HepG2 (cell line): ENCODE results near the gene SNAI3. TPM values are rescaled to one million over a fixed set of nuclear protein-coding genes. Genes with fewer than 3 reads are reported as not detected.

Source experiments
- ATAC-seq: fragments of 200-7000 bp; cut with Tn5 transposase; 3 replicates; pipeline ENCODE4 v1.9.1; 2020; ENCODE audit warnings: mild to moderate bottlenecking, moderate library complexity
- BruUV-seq: library from RNA; stranded (reverse); fragments of 400-500 nt; replicated peaks from 2 replicates; lab custom pipeline; 2021; lab: Mats Ljungman, UMichigan
- CTCF ChIA-PET: fragments of 300-600 bp; formaldehyde crosslinking; extraction: SDS; loops from one replicate; lab custom pipeline; 2021; ENCODE audit warnings: low total read pairs, inconsistent platforms, low intra/inter-chr PET ratio; lab: Yijun Ruan, JAX
- POLR2A ChIA-PET: fragments of 350-600 bp; sonication (Branson Sonifier 250); formaldehyde crosslinking; loops from one replicate; lab custom pipeline; 2020; ENCODE audit warnings: antibody characterized with exemption, inconsistent platforms; lab: Yijun Ruan, JAX
- DNase-seq: peaks from one replicate; pipeline ENCODE4 v3.0.0-alpha.2; 2015; ENCODE audit warnings: low spot score
- FAIRE-seq: peaks from 3 replicates; lab custom pipeline; 2011; peaks lifted over from hg19 to GRCh38; lab: Jason Lieb, UNC
- H2AFZ ChIP-seq: one replicate; pipeline ENCODE4 v1.6.1; 2011; ENCODE audit warnings: low read length, inconsistent platforms
- H3K27ac ChIP-seq: fragments of 300-600 bp; 3 replicates; pipeline ENCODE4 v1.8.0; 2011; ENCODE audit warnings: mixed run types, mild to moderate bottlenecking, mixed read lengths, low read length, inconsistent platforms; ENCODE audit not compliant: insufficient read depth; ENCODE audit errors: extremely low read length
- H3K27me3 ChIP-seq, 2 experiments: fragments of 200-600 bp in 1 of 2; 2 replicates in 1 of 2; 3 replicates in 1 of 2; pipeline versions ENCODE4 v1.6.0 to v1.8.0; 2011; ENCODE audit warnings: low read length in 2 of 2, mild to moderate bottlenecking in 2 of 2, moderate library complexity in 2 of 2, inconsistent platforms in 1 of 2; ENCODE audit not compliant: insufficient read depth in 2 of 2, control insufficient read depth in 1 of 2
- H3K36me3 ChIP-seq, 2 experiments: fragments of 200-600 bp in 1 of 2; replicated peaks in 1 of 2; 2 replicates in 1 of 2; 3 replicates in 1 of 2; pipeline versions ENCODE4 v1.5.1 to v1.8.0; 2011; ENCODE audit warnings: low read length in 2 of 2, inconsistent platforms in 1 of 2; ENCODE audit not compliant: insufficient read depth in 2 of 2, control insufficient read depth in 1 of 2
- H3K4me1 ChIP-seq: 2 replicates; pipeline ENCODE4 v1.5.1; 2012; ENCODE audit warnings: low read length, inconsistent platforms; ENCODE audit not compliant: insufficient read depth
- H3K4me2 ChIP-seq: 2 replicates; pipeline ENCODE4 v1.6.0; 2011; ENCODE audit warnings: low read depth, low read length, inconsistent platforms
- H3K4me3 ChIP-seq, 3 experiments: fragments of 200-600 bp in 1 of 3; sonication (generic), shearing (Covaris generic) in 1 of 3; replicated peaks in 1 of 3; 2 replicates each; pipeline ENCODE4 v1.5.1; 2011 to 2016; ENCODE audit warnings: low read length in 3 of 3, inconsistent platforms in 2 of 3, low read depth in 2 of 3, mild to moderate bottlenecking in 2 of 3, control low read depth in 1 of 3, mixed read lengths in 1 of 3; ENCODE audit not compliant: insufficient read depth in 1 of 3
- H3K79me2 ChIP-seq: one replicate; pipeline ENCODE4 v1.6.1; 2011; ENCODE audit warnings: low read length, inconsistent platforms; ENCODE audit not compliant: insufficient read depth
- H3K9ac ChIP-seq: 2 replicates; pipeline ENCODE4 v1.6.0; 2011; ENCODE audit warnings: mild to moderate bottlenecking, low read depth, low read length, inconsistent platforms; ENCODE audit not compliant: insufficient read depth
- H3K9me3 ChIP-seq: 2 replicates; pipeline ENCODE4 v1.5.1; 2012; ENCODE audit warnings: mild to moderate bottlenecking, low read length
- H4K20me1 ChIP-seq: 2 replicates; pipeline ENCODE4 v1.6.0; 2011; ENCODE audit warnings: inconsistent platforms, mild to moderate bottlenecking, low read length, moderate library complexity; ENCODE audit not compliant: insufficient read depth
- ELF1 ChIP-seq: sonication (generic); formaldehyde crosslinking; IDR thresholded peaks from 2 replicates; pipeline ENCODE4 v1.4.0; 2020; ENCODE audit warnings: missing genetic modification reagents
- HNRNPK ChIP-seq: fragments of 200-400 bp; formaldehyde crosslinking; IDR thresholded peaks from 2 replicates; pipeline ENCODE4 v1.6.1; 2018; ENCODE audit warnings: low read length, low read depth, moderate library complexity, mild to moderate bottlenecking; ENCODE audit not compliant: poor library complexity, severe bottlenecking
- IRF2 ChIP-seq: IDR thresholded peaks from 2 replicates; pipeline ENCODE4 v1.6.1; 2018; ENCODE audit warnings: missing genetic modification reagents, missing compliant biosample characterization
- KDM2A ChIP-seq: sonication (generic); formaldehyde crosslinking; IDR thresholded peaks from 2 replicates; pipeline ENCODE4 v1.4.0; 2020; ENCODE audit warnings: low read depth, missing genetic modification reagents, borderline replicate concordance
- KDM4B ChIP-seq: sonication (generic); formaldehyde crosslinking; IDR thresholded peaks from 2 replicates; pipeline ENCODE4 v1.4.0; 2020; ENCODE audit warnings: missing genetic modification reagents
- RORA ChIP-seq: sonication (generic); formaldehyde crosslinking; IDR thresholded peaks from 2 replicates; pipeline ENCODE4 v1.5.0; 2020; ENCODE audit warnings: mild to moderate bottlenecking, missing genetic modification reagents, moderate library complexity
- SMYD3 ChIP-seq: sonication (generic); formaldehyde crosslinking; IDR thresholded peaks from 2 replicates; pipeline ENCODE4 v1.8.1; 2023; ENCODE audit warnings: mild to moderate bottlenecking, missing genetic modification reagents
- SRY ChIP-seq: sonication (generic); formaldehyde crosslinking; IDR thresholded peaks from 2 replicates; pipeline ENCODE4 v1.8.0; 2022; ENCODE audit warnings: mild to moderate bottlenecking, missing genetic modification reagents
- YY1 ChIP-seq: IDR thresholded peaks from 2 replicates; pipeline ENCODE4 v1.6.1; 2011; ENCODE audit warnings: low read length, low read depth, moderate library complexity, mild to moderate bottlenecking; ENCODE audit not compliant: insufficient read depth, insufficient replicate concordance
- ZBTB42 ChIP-seq: sonication (generic); formaldehyde crosslinking; IDR thresholded peaks from 2 replicates; pipeline ENCODE4 v1.5.0; 2020; ENCODE audit warnings: mild to moderate bottlenecking, missing genetic modification reagents
- ZNF205 ChIP-seq: IDR thresholded peaks from 2 replicates; pipeline ENCODE4 v1.6.1; 2018; ENCODE audit warnings: missing biosample characterization, missing genetic modification reagents
- ZNF547 ChIP-seq: sonication (generic); formaldehyde crosslinking; IDR thresholded peaks from 2 replicates; pipeline ENCODE4 v1.5.1; 2020; ENCODE audit warnings: mild to moderate bottlenecking, missing genetic modification reagents
- ZNF709 ChIP-seq: sonication (generic); formaldehyde crosslinking; IDR thresholded peaks from 2 replicates; pipeline ENCODE4 v1.5.0; 2020; ENCODE audit warnings: mild to moderate bottlenecking, missing genetic modification reagents
- ZSCAN20 ChIP-seq: sonication (generic); formaldehyde crosslinking; IDR thresholded peaks from 2 replicates; pipeline ENCODE4 v1.4.0; 2020; ENCODE audit warnings: missing genetic modification reagents, mild to moderate bottlenecking, borderline replicate concordance
- WGBS: methylation state at CpG from one replicate; pipeline ENCODE4 v1.1.6; 2017; ENCODE audit warnings: low lambda C conversion rate; 5-methylcytosine and 5-hydroxymethylcytosine counted together
- in situ Hi-C: cut with HindIII; loops from 2 replicates; pipeline ENCODE4 v1.10.0; 2017; ENCODE audit warnings: low pct_unique_long_range_greater_than_20kb; ENCODE audit not compliant: extremely low pct_ligation_motif_present
- intact Hi-C: fragments of 100-400 bp; cut with micrococcal nuclease; formaldehyde crosslinking; loops from one replicate; pipeline ENCODE4 v1.10.0; 2022; ENCODE audit not compliant: unreplicated experiment
- polyA plus RNA-seq, 8 experiments: library from polyadenylated mRNA; depleted of rRNA in 3 of 8; stranded (reverse) in 7 of 8; unstranded in 1 of 8; fragments of >200 nt; fragmentation: Illumina TruSeq in 4 of 8; extraction: Trizol in 4 of 8; gene quantifications; 2 replicates each; pipeline versions ENCODE4 v1.2.1 to v1.2.3, GENCODE V29; 2011 to 2016; ENCODE audit warnings: low read depth in 4 of 8, missing spikeins in 1 of 8, mixed read lengths in 1 of 8; ENCODE audit not compliant: insufficient read depth in 1 of 8
- total RNA-seq, 5 experiments: library from RNA; depleted of rRNA; stranded (reverse); fragments of >200 nt; fragmentation: Illumina TruSeq; extraction: Trizol; gene quantifications; 2 replicates each; pipeline ENCODE4 v1.2.3, GENCODE V29; 2016; ENCODE audit warnings: low read depth in 1 of 5
- TF ChIP-seq, protein P1 (sequence below): IDR thresholded peaks from 2 replicates; pipeline ENCODE4 v1.6.1; 2016; ENCODE audit warnings: low read depth, borderline replicate concordance
- TF ChIP-seq, protein P2 (sequence below): sonication (generic); formaldehyde crosslinking; IDR thresholded peaks from 2 replicates; pipeline ENCODE4 v1.4.0; 2020; ENCODE audit warnings: missing genetic modification reagents
- TF ChIP-seq, protein P3 (sequence below): sonication (generic); formaldehyde crosslinking; IDR thresholded peaks from 2 replicates; pipeline ENCODE4 v1.5.0; 2020; ENCODE audit warnings: mild to moderate bottlenecking, missing genetic modification reagents

The SNAI3 gene
- total and polyA plus RNA-seq, 2 of the 13 experiments (the other 11 are each of a cell fraction or from before 2014, with no cell fraction given): 0.09 to 0.18 TPM

DNA sequence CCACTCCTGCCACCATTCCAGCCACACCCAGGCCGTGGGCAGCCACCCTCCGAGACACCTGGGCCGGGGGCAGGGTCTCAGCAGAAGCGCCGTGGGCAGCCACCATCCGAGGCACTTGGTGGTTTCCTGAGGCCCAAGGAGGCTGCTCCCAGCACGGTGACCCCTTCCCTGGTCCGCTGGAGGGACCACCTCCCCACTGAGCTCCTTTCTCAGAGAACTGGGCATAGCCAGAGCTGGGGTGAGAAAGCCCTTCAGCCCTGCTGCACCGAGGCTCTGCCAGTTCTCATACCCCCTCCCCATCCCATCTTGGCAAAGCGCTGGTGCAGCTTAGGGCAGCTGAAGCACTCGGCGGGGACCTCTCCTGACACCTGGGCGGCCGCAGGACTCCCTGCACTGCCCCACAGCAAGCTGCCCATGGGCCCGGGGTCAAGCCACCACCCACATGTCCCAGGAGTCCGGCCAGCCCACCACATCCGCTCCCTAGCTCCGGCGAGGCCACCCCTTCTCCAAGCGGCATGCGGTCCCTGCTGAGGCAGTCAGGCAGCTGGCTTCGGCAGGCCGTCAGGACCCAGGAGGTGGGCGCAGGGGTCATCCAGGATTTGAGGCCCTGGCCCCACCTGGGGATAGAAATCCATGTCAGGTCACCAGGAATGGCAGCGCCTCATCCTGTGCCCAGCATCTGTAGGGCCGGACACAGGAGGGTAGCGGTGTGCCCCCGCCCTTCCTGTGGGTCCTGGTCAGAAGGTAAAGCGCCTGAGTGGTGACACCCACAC, 34.1 kb downstream of the SNAI3 start (continued):
- no peak for TF ChIP-seq YY1

GRCh38 chr16:88651276-88651988, 34.9 kb downstream of the SNAI3 start:
- in situ Hi-C loops (no loop called here), intact Hi-C loops (loop anchor here (2.0 to 5.0 kb wide), 2 partner anchors 33 to 54 kb away; no protein-coding TSS in a partner anchor)
- Histone ChIP-seq H3K36me3 (peaks cover 6 to 30% of the 10 kb centered on the region in 2 experiments), H4K20me1 (peaks cover 8% of the 10 kb centered on the region; the same call in 1 of the 2 replicates), H3K9ac (peak overlapping the region; percentile 86), H2AFZ (no peak overlapping the region), H3K4me2 (peak overlapping the region; percentile 97), H3K4me1 (peaks cover 27% of the 10 kb centered on the region), H3K27ac (peak overlapping the region; percentile 88), H3K79me2 (peaks cover 21% of the 10 kb centered on the region), H3K4me3 (peak overlapping the region; percentile 66 to 100 (median 94)), H3K27me3 (no peaks in the 10 kb centered on the region), H3K9me3 (no peaks in the 10 kb centered on the region)
- peak; percentile 94 for DNase-seq
- ATAC-seq: peak; percentile 78
- CTCF ChIA-PET: no interaction called here
- 38% methylated on average over 10 of the region's 24 CpGs for WGBS
- BruUV-seq: no TSS peak
- peak; percentile 96 for FAIRE-seq
- POLR2A ChIA-PET: interaction anchor here (1.3 to 5.2 kb wide), 4 partner anchors 10 to 33 kb away, joined by 3 to 51 read pairs (median 10); partner anchors contain the start of gene MVD
- no peak for TF ChIP-seq RORA (CRISPR knock-in tag)
- TF ChIP-seq HNRNPK: no peak
- TF ChIP-seq ELF1 (CRISPR knock-in tag): peak; percentile 72
- peak; percentile 66 for TF ChIP-seq KDM4B (CRISPR knock-in tag)
- peak; percentile 42; the same call in 1 of the 2 replicates for TF ChIP-seq SRY (CRISPR knock-in tag)
- TF ChIP-seq ZBTB42 (CRISPR knock-in tag): peak; percentile 82; the same call in 1 of the 2 replicates
- TF ChIP-seq ZNF205 (CRISPR knock-in tag): peak; percentile 83
- TF ChIP-seq ZNF709 (CRISPR knock-in tag): no peak; the same call in 1 of the 2 replicates
- TF ChIP-seq IRF2 (CRISPR knock-in tag): peak; percentile 80
- TF ChIP-seq KDM2A (CRISPR knock-in tag): peak; percentile 70
- TF ChIP-seq, protein P1, sequence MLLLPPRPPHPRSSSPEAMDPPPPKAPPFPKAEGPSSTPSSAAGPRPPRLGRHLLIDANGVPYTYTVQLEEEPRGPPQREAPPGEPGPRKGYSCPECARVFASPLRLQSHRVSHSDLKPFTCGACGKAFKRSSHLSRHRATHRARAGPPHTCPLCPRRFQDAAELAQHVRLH: no peak; the same call in none of the 2 replicates
- peak; percentile 88 for TF ChIP-seq SMYD3 (CRISPR knock-in tag)
- no peak for TF ChIP-seq ZSCAN20
- TF ChIP-seq, protein P2, sequence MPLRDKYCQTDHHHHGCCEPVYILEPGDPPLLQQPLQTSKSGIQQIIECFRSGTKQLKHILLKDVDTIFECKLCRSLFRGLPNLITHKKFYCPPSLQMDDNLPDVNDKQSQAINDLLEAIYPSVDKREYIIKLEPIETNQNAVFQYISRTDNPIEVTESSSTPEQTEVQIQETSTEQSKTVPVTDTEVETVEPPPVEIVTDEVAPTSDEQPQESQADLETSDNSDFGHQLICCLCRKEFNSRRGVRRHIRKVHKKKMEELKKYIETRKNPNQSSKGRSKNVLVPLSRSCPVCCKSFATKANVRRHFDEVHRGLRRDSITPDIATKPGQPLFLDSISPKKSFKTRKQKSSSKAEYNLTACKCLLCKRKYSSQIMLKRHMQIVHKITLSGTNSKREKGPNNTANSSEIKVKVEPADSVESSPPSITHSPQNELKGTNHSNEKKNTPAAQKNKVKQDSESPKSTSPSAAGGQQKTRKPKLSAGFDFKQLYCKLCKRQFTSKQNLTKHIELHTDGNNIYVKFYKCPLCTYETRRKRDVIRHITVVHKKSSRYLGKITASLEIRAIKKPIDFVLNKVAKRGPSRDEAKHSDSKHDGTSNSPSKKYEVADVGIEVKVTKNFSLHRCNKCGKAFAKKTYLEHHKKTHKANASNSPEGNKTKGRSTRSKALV (CRISPR knock-in tag): peak; percentile 43
- TF ChIP-seq, protein P3, sequence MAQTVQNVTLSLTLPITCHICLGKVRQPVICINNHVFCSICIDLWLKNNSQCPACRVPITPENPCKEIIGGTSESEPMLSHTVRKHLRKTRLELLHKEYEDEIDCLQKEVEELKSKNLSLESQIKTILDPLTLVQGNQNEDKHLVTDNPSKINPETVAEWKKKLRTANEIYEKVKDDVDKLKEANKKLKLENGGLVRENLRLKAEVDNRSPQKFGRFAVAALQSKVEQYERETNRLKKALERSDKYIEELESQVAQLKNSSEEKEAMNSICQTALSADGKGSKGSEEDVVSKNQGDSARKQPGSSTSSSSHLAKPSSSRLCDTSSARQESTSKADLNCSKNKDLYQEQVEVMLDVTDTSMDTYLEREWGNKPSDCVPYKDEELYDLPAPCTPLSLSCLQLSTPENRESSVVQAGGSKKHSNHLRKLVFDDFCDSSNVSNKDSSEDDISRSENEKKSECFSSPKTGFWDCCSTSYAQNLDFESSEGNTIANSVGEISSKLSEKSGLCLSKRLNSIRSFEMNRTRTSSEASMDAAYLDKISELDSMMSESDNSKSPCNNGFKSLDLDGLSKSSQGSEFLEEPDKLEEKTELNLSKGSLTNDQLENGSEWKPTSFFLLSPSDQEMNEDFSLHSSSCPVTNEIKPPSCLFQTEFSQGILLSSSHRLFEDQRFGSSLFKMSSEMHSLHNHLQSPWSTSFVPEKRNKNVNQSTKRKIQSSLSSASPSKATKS (CRISPR knock-in tag): peak; percentile 71; the same call in 1 of the 2 replicates
- TF ChIP-seq ZNF547: peak; percentile 82; the same call in 1 of the 2 replicates
